ENCODE data around the gene HMCN2. TPM values are rescaled to one million over a fixed set of nuclear protein-coding genes. Genes with fewer than 3 reads are reported as not detected.

The HMCN2 gene
- total RNA-seq, 4 donors from 2014 or later: 1.8 to 46.7 (median 24.4) TPM

- peak overlapping the region; percentile 68 to 80 for H3K27ac ChIP-seq
- H3K36me3 ChIP-seq: no peaks in the 10 kb centered on the region
- peaks cover 6 to 23% of the 10 kb centered on the region in 2 donors for H3K4me1 ChIP-seq
- intact Hi-C loops (cut with DNase I; ENCODE audit: low total_unique reads): no loop called here
- no peaks in the 10 kb centered on the region for H3K9me3 ChIP-seq
- H3K4me3 ChIP-seq: no peak overlapping the region
- TF ChIP-seq CTCF (IDR thresholded peaks at IDR 0.05): no peak
- no peak for TF ChIP-seq POLR2A (IDR thresholded peaks at IDR 0.05)
- H3K27me3 ChIP-seq: no peaks in the 10 kb centered on the region
- DNase-seq: no peak
These were observed 65.5 kb downstream of the HMCN2 start for GRCh38 chr9:130331061-130331460.

GRCh38 chr9:130331573-130331972 lies 66.0 kb downstream of the HMCN2 start:
- peak; percentile 86 to 89 for DNase-seq
- Histone ChIP-seq H3K4me1 (peaks cover 6 to 21% of the 10 kb centered on the region in 2 donors), H3K27ac (peak overlapping the region; percentile 68 to 80), H3K9me3 (no peaks in the 10 kb centered on the region), H3K36me3 (no peaks in the 10 kb centered on the region), H3K27me3 (no peaks in the 10 kb centered on the region), H3K4me3 (no peak overlapping the region)
- TF ChIP-seq CTCF (IDR thresholded peaks at IDR 0.05): no peak
- TF ChIP-seq POLR2A (IDR thresholded peaks at IDR 0.05): no peak
- intact Hi-C loops (cut with DNase I; ENCODE audit: low total_unique reads): no loop called here

- no peak for DNase-seq
- H3K27me3 ChIP-seq: no peaks in the 10 kb centered on the region
- H3K9me3 ChIP-seq: no peaks in the 10 kb centered on the region
- peak overlapping the region; percentile 63 to 80 for H3K27ac ChIP-seq
- H3K4me3 ChIP-seq: no peak overlapping the region
- no peak for TF ChIP-seq CTCF (IDR thresholded peaks at IDR 0.05)
- TF ChIP-seq POLR2A (IDR thresholded peaks at IDR 0.05): no peak
- intact Hi-C loops (cut with DNase I; ENCODE audit: low total_unique reads): no loop called here
- H3K36me3 ChIP-seq: no peaks in the 10 kb centered on the region
- peaks cover 2 to 20% of the 10 kb centered on the region in 2 donors for H3K4me1 ChIP-seq
These were observed 66.9 kb downstream of the HMCN2 start for GRCh38 chr9:130332384-130332926.

- Histone ChIP-seq H3K9me3 (no peaks in the 10 kb centered on the region), H3K4me1 (peaks cover 0 to 20% of the 10 kb centered on the region in 2 donors), H3K36me3 (no peaks in the 10 kb centered on the region), H3K4me3 (no peak overlapping the region), H3K27me3 (no peaks in the 10 kb centered on the region), H3K27ac (peak overlapping the region; percentile 6 to 80)
- TF ChIP-seq CTCF (IDR thresholded peaks at IDR 0.05): no peak
- no peak for TF ChIP-seq POLR2A (IDR thresholded peaks at IDR 0.05)
- DNase-seq: peak in 1 of 2 donors; percentile 57
- intact Hi-C loops (cut with DNase I; ENCODE audit: low total_unique reads): no loop called here
These were observed 67.6 kb downstream of the HMCN2 start for GRCh38 chr9:130333041-130333711.

GRCh38 chr9:130333712-130334062 lies 68.1 kb downstream of the HMCN2 start:
- Histone ChIP-seq H3K27me3 (no peaks in the 10 kb centered on the region), H3K9me3 (no peaks in the 10 kb centered on the region), H3K4me1 (peaks cover 0 to 20% of the 10 kb centered on the region in 2 donors), H3K27ac (peak overlapping the region in 1 of 2 donors; percentile 6), H3K36me3 (no peaks in the 10 kb centered on the region), H3K4me3 (no peak overlapping the region)
- no peak for DNase-seq
- intact Hi-C loops (cut with DNase I; ENCODE audit: low total_unique reads): no loop called here
- TF ChIP-seq CTCF (IDR thresholded peaks at IDR 0.05) (no peak), POLR2A (IDR thresholded peaks at IDR 0.05) (no peak)

All from uterus (tissue), 4 donors.